ENCODE measurements around the gene E2F4. TPM values are rescaled to one million over a fixed set of nuclear protein-coding genes. Genes with fewer than 3 reads are reported as not detected.
A peak's percentile ranks its signal among the peaks of the same experiment; 100 is the strongest.

Gene E2F4
- 10 to 100 TPM; 53.3 to 79.1 (median 62.8) TPM for polyA plus RNA-seq (ENCODE audit: insufficient read length in 4 of 4)

DNA sequence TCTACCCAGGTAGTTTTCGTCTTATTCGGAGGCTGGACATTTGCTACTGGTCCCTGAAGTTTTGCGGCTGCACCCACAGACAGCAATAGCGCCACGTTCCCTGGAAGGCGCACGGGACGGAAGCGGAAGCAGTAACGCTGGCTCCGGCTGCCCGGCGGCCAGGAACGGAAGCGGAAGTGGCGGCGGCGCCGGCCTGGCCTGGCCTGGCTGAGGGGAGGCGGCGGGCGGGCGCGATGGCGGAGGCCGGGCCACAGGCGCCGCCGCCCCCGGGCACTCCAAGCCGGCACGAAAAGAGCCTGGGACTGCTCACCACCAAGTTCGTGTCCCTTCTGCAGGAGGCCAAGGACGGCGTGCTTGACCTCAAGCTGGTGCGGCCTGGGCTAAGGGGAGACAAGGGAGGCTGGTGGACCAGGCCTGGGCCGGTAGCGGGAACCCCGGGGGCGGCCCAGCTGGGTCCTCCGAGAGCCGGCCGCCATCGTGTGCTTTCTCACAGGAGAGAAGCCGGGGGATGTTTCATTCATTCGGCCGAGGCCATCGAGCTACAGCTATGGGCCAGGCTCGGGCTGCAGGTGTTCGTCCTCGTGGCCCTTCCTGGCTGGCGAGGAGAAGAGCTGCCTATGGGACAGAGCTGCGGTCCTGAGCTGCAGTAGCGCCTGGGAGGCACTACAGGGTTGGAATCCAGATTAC is at the start of gene E2F4:
E2F4 (plus strand) TSS at position 161 of the 687 bp plus-strand sequence; CDS start at position 234, 73 bp downstream.
- DNase-seq (ENCODE audit: low read depth in 4 of 4, low spot score in 2 of 4) = peak in 3 of 4 donors; percentile 69 to 79 (median 76)

DNA sequence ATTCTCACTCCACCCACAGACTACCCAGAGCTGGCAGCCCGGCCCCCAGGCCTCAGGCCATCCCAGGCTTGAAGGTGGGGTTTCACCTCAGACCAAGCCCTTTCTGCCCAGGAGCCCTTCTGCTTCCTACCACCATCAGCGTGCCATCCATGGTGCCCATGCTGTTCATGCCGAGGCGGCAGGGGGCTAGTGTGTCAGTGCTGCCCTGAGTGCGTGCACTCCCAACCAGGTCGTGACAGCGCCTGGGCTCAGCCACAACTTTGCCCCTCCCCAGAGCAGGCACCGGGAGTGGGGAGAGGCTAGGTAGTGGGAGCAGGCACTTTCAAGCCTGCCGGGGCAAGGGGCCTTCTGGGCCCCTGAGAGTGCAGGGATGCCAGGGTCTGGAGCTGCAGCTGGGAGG is 49.6 kb upstream of the E2F4 start:
- no peak for DNase-seq (ENCODE audit: low read depth in 4 of 4, low spot score in 2 of 4)

DNA sequence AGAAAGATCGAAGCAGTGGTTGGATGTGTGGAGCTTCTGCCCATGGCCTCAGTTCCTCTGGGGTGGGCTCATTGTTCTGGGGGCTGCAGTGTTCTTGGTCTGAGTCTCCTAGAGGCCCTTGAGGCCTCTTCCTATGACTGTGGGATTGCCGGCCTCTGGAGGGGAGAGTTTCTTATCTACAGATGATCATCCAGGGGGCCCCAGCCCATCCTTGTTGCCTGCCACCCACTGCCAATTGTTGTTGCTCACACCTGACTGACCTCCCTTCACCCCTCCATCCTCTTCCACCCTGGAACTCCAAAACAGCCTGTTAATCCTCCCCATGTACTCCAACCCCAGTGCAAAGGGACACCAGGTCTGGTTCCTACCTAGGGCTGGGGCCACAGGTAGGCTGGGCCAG is 47.0 kb upstream of the E2F4 start:
- no peak for DNase-seq (ENCODE audit: low read depth in 4 of 4, low spot score in 2 of 4)

DNA sequence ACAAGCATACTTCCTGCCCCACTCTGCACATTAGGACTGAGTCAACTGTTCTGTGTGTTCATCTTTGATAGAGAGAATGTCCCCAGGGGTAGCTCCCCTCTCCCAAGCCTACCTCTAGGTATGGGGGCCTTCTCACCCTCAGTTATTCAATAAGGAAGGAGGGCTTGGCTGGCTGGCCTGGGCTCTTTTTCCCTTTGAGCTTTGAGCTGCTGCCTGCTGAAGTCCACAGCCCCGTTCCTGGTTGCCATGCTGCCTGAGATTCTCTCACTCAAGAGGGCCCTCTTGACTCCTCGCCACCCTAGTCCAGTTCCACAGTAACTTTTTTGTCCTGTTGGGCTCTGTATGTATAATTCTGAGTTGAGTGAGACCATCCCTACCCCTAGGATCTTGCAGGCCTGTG is 46.2 kb upstream of the E2F4 start:
- no peak for DNase-seq (ENCODE audit: low read depth in 4 of 4, low spot score in 2 of 4)

- no peak for DNase-seq (ENCODE audit: low read depth in 4 of 4, low spot score in 2 of 4)
These were observed 45.2 kb upstream of the E2F4 start for GRCh38 chr16:67146523-67147357.

- DNase-seq (ENCODE audit: low read depth in 4 of 4, low spot score in 2 of 4) = no peak
These were observed 44.4 kb upstream of the E2F4 start for GRCh38 chr16:67147437-67148140.

- no peak for DNase-seq (ENCODE audit: low read depth in 4 of 4, low spot score in 2 of 4)
These were observed 43.7 kb upstream of the E2F4 start for GRCh38 chr16:67148221-67148620.

- no peak for DNase-seq (ENCODE audit: low read depth in 4 of 4, low spot score in 2 of 4)
These were observed 43.2 kb upstream of the E2F4 start for GRCh38 chr16:67148656-67149275.

DNA sequence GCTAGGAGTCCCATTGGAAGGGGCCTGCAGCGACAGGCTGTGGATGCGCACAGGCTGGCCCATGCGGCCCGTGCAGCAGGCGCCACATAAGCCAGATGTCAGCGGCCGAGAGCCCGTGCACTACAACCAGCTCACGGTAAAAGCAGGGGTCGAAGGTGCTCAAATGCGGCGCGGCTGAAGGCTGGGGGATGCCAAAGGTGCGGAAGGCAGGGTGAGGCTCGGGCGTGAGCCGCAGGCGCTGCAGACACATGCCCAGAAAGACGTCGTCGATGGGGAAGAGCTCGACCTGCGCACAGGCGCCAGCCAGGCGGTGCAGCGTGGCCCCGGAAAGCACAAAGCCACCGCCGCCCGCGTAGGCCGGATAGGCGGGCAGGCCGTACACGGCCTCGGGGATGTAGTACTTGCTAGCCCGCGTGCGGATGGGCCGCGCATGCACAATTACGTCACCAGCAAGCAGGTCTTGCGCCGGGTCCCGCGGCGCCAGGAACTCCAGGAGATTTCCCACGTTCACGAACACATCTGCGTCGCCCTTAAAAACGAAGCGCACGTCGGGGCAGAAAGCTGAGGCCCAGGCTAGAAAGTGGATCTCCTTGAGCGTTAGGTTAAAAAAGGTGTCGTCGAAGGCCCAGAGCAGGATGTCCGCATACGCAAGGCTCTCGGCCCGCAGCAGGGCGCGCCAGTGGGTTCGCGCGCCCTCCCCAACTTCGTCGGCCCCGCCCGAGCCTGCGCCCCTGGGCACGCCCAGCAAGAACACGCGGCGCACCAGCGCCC is 42.5 kb upstream of the E2F4 start:
- no peak for DNase-seq (ENCODE audit: low read depth in 4 of 4, low spot score in 2 of 4)

GRCh38 chr16:67150047-67150832 is 41.7 kb upstream of the E2F4 start:
- no peak for DNase-seq (ENCODE audit: low read depth in 4 of 4, low spot score in 2 of 4)

GRCh38 chr16:67150833-67151396 is 41.0 kb upstream of the E2F4 start, which contains the start of gene B3GNT9:
B3GNT9 (minus strand) TSS chr16:67150998; CDS start chr16:67150485, 513 bp downstream.
- no peak for DNase-seq (ENCODE audit: low read depth in 4 of 4, low spot score in 2 of 4)

DNA sequence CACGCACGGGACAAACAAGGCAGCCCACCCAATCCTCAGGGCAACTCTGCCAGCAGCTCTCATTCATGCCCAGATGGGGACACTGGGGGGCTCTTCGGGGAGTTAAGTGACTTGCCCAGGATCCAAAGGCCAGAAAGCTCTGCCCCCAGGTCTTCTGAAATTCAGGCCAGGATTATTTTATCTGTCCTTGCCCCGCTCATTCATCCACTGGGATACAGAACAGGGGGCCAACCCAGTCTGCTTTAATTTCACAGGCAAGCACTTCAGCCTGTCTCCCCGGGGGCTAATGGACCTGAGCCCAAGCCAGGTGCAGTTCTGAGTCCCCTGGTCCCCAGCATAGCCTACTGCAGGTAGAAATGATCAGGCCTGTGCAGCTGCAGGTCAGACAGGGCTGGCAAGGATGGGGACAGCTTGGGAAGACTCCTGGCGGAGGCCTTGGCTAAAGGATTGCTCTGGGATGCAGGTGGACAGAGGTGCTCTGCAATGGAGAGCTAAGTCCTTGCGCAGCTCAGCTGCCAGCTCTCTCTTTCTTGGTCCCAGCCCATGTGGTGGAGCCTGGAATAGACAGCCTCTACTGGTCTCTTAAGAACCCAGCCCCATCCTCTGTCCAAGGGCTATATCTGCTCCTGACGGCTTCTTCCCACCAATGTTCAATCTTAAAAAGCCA is 40.4 kb upstream of the E2F4 start:
- DNase-seq (ENCODE audit: low read depth in 4 of 4, low spot score in 2 of 4) = no peak

GRCh38 chr16:67154578-67155294 is 37.2 kb upstream of the E2F4 start:
- no peak for DNase-seq (ENCODE audit: low read depth in 4 of 4, low spot score in 2 of 4)

DNA sequence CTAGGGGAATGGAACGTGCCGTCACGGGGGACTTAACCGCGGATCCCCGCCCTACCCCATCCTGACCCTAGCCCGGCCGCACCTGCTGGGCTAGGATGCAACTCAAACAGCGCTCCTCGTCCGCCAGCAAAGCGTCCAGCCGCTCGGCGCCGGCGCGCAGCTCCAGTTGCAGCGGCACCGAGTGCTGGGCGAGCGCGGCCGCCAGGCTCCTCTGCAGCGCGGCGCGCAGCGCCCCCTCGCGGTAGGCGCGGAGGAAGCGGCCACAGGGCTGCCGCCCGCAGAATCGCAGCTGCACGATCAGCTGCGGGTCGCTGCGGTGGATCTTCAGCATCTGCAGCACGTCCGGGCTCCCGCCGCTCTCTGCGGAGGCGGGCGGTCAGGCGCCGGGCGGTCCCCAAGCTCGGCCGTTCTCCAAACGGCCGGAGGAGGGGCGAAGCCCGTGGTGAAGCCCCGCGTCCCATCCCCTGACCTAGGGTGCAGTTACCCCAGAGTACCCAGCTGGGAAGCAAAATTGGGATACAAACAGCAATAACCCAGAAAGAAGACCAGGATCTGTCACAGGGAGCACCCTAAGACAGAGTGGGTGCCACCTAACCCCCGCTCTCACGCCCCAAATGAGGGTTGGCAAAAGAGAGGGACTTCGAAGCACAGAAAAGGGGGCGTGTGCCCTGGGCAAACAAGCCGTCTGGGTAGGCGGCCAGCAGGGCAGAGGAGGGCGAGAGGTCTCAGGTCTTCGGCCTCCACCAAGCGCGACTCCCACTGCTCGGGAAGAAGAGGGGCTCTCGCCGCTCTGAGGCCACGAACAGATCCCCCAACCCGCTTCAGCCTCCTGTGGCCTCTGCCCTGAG is 36.4 kb upstream of the E2F4 start:
- no peak for DNase-seq (ENCODE audit: low read depth in 4 of 4, low spot score in 2 of 4)

- DNase-seq (ENCODE audit: low read depth in 4 of 4, low spot score in 2 of 4) = no peak
These were observed 35.7 kb upstream of the E2F4 start for GRCh38 chr16:67156143-67156844.

- no peak for DNase-seq (ENCODE audit: low read depth in 4 of 4, low spot score in 2 of 4)
These were observed 34.7 kb upstream of the E2F4 start for GRCh38 chr16:67157106-67157748.
